Hepatic stellate cell (primary cell): Measurements from ENCODE around the gene TWF2.

Source experiments
- DNase-seq: peaks from one replicate; pipeline ENCODE4 v3.0.0; 2011; ENCODE audit warnings: low spot score

Gene TWF2

DNA sequence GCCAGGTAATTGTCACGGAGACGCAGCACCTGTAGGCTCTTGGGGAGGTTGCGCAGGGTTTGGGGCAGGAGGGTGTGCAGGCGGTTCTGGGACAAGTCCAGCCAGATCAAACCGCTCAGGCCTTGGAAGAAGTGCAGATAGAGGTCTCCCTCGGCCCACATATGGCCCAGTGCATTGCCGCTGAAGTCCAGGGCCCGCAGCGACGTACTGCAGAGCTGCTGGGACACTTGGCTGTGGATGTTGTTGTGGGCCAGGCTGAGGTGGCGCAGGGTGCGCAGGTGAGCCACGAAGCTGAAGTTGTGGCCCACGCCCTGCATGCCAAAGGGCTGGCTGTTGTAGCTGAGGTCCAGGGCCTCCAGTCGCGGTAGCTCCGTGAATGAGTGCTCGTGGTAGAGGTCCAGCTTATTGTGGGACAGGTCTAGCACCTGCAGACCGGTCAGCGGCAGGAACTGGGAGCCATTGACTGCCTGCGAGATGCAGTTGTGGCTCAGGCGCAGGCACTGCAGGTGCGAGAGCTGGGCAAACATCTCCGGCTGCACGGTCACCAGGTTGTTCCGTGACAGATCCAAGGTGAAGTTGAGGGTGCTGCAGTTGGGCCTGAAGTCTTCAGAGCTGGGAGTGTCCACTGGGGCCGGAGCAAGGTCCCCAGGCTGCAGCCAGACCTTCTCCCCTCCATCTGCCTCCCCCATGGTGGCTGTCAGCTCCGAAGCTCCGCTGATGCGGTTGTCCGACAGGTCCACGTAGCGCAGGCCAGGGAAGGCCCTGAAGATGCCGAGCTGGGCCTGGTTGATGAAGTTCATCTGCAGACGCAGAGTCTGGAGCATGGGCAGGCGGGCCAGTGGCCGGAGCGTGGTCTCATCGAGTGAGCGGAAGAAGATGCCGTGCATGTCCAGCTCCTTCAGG lies 16.4 kb downstream of the TWF2 start:
- no peak for DNase-seq

DNA sequence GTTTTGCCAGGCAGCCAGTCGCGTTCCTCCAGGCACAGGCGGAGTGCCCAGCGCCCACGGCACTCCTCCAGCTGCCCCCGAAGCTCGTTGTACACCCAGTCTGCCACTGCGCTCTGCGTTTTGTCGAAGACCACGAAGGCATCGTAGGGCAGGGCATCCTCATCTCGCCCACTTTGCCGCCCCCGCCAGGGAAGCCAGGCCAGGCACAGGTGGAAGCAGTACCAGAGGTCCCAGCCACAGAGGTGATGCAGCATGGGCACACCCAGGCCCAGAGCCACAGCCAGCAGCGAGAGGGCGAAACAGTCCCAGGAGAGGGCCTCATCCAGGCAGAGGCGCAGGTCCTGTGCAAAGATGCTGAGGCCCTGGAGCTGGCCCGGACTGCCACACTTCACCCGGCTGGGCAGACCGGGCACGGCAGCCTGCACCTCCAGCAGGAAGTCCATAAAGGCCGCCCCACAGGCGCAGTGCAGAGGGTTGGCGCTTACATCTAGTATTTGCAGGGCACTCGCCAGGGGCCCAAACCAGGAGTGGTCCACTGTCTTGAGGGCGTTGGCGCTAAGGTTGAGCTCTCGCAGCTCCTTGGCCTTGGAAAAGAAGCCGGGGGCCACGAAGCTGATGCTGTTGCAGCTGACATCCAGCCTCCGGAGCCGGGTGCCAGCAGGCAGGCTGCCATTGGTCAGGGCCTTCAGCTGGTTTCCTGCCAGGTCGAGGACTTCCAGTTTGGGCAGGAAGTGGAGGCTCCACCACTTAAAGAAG lies 17.2 kb downstream of the TWF2 start:
- no peak for DNase-seq

DNA sequence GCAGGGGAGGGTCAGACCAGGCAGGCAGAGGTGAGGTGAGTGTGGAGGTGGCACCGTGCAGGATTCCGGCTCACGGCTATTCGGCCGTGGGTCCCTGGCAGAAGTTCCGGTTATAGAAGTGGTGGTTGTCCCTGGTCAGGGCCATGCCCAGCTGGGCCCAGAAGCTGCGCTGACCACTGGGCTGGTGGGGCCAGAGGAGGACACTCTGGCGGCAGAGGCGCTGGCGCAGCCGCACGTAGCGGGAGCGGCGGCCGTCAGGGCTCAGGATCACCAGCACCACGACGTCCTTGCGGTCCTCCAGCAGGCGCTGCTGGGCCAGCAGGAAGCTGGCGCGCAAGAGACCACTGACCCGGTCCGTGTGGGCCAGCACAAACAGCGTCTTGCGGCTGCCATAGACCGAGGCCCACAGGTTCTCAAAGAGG lies 17.8 kb downstream of the TWF2 start:
- no peak for DNase-seq

DNA sequence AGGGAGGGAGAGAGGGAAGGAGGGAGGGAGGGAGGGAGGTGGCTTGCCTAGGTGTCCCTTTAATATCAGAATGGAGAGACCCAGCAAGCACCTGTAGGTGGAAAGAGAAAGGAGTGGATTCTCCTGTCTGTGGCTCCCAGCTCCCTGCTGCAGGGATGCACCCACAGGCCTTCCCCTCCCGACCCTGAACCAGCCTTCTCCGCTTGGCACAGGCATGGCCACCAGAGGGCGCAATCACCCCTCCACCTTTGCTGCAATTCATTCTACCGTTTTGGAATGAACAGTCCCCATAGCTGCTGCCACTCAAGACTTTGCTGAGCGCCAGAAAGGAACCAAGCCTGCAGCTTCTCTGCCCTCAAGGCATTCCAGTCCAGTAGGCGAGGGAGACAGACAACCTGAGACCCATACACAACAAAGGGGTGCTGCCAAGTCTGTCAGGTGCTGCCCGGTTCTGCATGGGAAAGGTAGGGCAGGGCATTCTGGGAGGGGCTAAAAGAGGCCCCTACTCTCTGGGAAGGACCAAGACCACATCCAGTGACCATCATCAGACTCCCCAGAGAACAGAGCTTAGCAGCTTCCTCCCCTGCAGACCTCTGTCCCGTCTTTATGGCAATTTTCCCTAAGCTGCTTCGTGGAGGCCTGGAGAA lies 18.5 kb downstream of the TWF2 start:
- DNase-seq = peak; percentile 91

DNA sequence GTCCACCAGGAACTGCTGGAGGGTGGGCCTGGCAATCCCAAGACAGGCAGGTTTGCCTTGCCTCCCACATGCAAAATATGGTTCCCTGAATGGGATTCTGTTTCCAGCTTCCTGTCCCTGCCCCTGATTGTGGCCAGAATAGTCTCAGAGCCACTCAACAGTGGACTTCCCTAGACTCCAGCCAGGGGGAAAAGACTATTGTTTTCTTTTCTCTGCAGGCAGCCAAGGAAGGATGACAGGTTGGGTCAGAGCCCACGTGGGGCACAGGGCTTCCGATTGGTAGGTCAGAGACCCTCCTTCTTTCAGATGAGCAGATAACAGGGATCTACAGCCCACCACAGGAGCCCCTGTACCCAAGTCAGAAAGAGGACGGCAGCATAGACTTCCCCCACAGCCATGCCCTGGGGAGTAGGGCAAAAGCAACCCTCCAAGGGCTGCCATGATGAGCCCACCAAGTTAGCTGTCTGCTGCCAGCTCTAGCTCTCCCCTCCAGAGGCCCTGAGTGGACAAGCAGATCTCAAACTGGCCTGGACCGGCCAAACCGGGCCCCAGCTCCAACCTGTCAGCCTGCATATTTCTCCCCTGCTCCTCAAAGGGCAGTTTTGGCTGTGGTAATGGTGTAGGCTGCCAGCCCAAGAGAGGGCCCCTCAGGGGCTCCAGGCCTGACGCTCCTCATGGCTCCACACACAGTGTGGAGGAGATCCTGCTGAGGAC lies 19.9 kb downstream of the TWF2 start:
- no peak for DNase-seq

DNA sequence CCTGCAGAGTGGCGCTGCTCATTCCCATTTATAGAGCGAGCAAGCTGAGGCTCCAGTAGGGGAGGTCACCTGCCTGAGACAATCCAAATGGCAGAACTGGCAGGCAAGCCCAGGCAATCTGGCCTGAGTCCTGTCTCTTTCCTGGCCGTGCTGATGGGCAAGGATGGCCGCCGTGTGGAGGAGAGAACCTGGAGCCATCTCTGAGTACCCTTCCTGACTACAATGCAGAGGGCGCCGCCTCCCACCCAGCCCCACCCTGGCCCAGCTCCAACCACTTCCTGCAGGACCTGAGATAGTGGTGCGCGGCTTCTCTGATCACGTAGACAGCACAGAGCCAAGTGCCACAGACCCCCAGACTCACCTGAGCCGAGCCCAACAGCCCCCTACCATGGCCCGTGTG lies 20.5 kb downstream of the TWF2 start:
- no peak for DNase-seq

DNA sequence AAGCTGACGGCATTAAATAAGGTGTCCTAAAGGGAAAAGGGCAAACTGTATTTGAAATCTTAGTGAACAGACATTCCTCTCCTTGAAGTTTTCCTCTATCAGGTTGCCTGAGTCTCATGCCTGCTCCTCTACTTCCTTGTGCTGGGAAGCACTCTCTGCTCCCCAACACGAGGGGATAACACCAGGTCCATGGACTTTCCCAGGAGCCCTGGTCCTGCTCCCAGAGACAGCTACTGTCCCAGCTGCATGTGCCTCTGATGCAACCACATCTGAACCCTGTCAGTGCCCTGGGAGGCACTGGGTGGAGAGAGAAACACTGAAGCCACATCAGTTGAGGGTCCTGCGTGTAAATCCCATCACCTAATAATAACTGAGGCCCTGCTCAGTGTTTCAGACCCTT lies 20.9 kb downstream of the TWF2 start:
- DNase-seq = no peak

DNA sequence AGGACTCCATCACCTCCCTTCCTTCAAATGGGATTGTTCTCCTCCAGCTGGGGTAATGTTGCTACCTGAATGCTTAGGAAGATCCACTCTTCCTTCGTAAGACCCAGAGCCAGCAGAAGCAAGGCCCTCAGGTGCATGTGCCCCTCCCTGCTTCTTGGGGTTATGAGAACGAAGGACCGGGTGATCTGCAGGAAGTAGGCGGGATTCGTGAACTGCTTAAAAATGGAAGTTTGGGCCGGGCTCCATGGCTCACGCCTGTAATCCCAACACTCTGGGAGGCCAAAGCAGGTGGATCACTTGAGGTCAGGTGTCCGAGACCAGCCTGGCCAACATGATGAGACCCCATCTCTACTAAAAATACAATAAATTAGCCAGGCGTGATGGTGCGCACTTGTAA lies 21.6 kb downstream of the TWF2 start:
- no peak for DNase-seq

DNA sequence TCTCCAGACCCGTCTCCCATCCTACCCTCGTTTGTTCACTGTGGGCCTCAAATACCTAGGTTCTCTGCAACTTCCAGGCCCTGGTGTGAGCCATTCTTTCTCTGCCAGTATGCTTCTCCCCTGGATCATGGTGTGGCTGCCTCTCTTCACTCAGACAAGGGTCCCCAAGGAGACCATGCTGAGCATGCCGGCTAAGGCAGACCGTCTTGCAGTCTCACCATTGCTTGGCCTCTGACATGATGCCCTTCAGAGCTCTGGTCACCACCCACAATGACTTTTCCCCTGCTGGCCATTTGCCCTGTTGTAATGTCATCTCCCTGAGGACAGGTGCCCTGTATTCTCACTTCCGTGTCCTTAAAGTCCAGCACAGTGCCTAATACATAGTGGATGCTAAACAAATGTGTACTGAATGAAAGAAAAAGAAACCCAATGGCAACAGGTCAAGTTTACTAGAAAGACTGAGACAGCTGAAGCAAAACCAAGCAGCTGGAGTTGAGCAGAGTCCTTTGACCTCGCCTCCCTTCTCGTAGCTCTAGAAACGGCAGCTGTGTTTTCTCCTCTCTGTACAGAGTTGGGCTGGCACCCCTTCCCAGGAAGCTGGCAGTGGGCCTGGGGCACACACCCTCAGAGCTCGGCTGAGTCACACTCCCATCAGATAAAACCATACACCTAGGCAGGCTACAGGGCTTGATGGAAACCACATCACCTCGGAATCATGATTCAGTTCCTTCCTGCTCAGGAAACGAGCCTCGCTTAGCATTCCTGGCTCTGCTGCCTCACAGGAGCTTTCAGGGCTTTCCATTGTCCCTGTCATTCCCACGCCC lies 22.2 kb downstream of the TWF2 start:
- peak; percentile 75 for DNase-seq

DNA sequence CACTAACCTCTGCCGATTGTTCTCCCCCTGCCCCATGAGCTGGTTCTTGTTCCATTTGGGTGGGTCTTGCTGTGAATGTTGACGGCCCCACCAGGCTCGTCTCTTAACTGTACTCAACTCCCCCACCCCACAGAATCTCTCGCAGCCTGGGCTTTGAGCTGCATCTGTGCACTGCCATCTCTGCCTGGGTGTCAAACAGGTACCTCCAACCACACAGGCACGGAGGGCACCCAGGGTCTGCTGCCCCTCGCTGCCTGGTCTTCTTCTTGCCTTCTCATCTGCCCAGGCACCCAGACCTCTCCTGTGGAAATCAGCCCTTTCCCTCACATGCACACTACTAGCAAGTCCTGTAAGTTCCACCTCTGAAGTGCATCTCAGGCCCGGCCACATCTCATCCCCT lies 23.6 kb downstream of the TWF2 start:
- no peak for DNase-seq

DNA sequence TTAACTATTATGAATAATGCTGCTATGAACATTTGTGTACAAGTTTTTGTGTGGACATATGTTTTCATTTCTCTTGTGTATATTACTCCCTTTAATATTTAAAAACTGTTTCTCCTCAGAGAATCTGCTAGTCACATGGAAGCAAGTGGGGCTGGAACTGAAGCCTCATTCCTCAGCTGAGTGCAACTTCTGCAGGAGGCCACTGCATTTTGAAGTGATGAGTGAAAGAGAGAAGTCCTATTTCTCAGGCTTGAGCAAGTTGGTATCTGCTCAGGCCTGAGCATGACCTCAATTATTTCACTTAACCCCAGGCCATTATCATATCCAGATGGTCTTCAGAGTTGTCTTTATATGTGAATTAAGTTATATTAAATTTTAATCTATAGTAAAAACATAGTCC lies 25.1 kb downstream of the TWF2 start:
- no peak for DNase-seq

DNA sequence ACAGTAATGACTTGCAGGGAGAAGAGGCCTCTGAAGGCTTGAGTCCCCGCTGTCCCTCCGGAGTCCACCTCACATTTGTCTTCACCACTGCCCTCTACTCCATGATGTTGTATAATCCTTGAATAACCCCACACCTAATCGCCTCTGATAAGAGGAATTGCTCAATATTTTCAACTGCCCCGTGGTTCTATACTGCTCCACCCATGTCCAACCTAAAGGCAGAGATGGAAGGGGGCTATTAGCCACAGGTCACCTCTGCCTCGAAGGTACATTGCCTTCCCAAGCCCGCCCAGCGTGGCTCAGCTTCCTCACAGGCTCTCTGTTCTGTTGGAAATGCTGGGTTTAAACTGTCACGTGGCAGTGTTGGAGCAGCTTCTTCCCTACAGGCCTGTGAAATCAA lies 26.0 kb downstream of the TWF2 start:
- DNase-seq = no peak

DNA sequence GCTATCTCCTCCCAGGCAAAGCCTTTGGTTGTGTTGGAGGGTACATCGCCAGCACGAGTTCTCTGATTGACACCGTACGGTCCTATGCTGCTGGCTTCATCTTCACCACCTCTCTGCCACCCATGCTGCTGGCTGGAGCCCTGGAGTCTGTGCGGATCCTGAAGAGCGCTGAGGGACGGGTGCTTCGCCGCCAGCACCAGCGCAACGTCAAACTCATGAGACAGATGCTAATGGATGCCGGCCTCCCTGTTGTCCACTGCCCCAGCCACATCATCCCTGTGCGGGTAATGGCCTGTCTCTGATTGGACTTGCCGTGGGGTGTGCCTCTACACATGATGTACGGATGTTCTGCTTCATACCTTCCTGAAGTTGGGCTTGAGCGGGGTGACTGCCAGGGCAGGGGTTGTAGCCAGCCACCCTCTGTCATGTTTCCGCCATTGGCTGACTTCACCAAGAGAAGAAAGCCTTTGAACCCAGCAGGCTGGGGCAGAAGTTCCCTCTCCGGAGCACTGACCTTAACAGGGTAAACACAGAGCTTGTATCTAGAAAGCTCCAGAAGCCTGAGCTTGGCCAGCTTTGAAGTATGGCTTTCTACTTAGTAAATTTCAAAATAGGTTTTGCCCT lies 27.6 kb downstream of the TWF2 start:
- no peak for DNase-seq

DNA sequence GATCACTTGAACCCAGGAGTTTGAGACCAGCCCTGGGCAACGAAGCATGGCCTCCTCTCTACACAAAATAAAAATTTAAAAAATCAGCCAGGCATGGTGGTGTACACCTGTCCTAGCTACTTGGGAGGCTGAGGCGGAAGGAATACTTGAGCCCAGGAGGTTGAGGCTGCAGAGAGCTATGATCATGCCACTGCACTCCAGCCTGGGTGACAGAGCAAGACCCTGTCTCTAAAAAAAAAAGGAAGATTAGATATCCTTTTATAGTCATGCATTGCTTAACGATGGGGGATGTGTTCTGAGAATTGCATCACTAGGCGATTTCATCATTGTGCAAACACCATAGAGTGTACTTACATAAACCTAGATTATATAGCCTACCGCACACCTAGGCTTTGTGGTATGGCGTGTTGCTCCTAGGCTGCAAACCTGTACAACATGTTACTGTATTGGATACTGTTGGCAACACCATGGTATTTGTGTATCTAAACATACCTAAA lies 28.4 kb downstream of the TWF2 start:
- no peak for DNase-seq

DNA sequence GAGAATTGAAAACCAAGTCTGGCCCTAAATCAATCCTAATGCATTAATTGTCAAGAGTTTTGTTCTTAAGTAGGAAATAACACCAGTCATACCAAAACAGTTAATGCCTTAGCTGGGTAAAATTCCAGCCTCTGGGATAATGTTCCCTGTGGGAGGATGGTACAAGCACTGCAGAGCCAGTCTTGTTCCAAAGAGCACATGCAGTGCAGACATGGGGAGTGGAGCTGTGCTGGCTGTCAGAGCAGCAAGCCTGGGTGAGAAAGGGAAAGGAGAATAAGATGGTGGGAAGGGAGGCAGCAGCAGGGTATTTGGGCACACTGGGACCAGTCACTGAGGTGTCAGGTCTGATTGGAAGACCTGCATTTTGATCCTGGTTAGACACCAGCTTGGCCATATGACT lies 28.9 kb downstream of the TWF2 start:
- no peak for DNase-seq

DNA sequence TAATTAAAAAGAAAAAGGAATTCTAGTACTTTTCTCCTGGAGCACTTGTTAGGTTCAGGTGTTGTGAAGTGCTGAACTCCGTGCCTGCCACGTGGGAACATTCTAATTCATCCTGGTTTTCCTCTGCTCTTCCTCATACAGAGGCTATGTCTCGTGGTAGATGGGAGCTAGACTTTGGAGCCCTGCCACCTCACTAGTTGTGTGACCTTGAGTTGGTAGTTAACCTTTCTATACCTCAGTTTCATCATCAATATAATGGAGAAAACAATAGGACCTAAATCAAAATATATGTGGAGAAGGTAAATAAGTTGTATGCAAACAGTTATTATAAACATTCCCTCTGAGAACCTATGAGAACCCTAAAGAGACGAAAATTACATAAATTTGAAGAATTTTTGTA lies 30.4 kb downstream of the TWF2 start:
- DNase-seq = no peak

DNA sequence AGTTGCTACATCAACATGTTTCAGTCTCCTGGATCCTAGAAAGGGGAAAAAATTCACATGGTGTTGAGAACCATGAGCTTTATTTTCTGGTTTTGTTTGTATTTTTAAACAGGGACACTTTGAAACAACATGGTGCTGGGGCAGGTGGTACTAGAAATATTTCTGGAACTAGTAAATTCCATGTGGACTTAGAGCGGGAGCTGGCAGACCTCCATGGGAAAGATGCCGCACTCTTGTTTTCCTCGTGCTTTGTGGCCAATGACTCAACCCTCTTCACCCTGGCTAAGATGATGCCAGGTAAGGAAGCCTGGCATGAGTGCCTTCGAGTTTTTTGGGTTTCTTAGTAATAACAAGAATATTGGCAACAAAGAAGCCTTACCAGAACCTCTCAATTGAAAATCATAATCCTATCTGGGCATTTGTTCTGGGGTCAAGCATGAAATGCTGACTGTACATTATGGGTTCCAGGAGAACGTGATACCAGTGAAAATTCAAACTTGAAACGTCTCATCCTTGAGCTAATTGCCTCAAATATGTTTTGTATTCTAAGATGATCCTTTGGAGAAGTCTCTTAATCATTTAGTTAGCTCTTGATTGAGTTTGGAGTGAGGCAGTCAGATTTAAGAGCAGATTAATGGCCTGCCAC lies 33.1 kb downstream of the TWF2 start:
- DNase-seq = no peak

DNA sequence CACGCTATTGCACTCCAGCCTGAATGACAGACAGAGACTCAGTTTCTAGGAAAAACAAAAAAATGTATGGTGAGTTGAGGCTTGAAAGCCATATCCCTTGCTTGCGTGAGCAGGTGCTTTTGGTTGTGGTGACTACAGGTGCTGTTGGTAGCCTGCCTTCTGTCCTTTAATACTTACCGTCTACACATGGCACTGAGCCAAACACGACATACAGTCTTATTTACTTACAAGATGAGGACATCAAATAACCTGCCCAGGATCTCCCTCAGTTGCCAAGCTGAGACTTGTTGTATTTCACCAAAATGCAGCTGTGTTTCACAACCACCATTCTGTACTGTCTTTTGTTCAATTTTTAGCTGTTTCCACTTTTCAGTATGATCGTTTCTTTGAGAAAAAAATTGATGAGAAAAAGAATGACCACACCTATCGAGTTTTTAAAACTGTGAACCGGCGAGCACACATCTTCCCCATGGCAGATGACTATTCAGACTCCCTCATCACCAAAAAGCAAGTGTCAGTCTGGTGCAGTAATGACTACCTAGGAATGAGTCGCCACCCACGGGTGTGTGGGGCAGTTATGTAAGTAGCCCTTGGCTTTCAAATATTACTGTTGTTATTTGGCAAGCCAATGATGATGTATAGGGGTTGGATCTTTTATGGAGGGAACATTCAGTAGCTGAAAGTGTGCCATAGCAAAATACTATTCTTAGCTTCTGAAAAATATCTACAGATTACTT lies 34.5 kb downstream of the TWF2 start:
- DNase-seq = no peak

DNA sequence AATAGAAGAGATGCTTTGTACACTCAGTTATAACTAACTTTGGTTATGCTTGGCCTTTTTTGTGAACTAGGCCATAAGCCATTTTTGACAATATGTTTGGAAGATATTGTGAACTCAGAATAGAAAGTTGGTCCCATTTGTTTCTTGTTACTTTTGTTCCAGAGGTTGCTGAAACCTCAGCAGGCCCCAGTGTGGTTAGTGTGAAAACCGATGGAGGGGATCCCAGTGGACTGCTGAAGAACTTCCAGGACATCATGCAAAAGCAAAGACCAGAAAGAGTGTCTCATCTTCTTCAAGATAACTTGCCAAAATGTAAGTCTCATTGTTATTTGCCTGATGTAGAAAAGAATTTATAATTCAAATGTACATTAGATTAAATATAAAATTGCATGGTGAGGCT lies 35.3 kb downstream of the TWF2 start:
- no peak for DNase-seq
